Activated CD4-positive, CD25-positive, alpha-beta regulatory T cell treated with anti-CD3 and anti-CD28 coated beads, Interleukin-2, amount 50 U/mL, for 24 hours (primary cell): ENCODE data around the gene POMGNT1.

ENCODE experiments used
- ATAC-seq, 2 donors: fragments of 150-1000 bp; cut with Tn5 transposase; one replicate each; pipeline ENCODE4 v1.10.0; 2021; ENCODE audit warnings: mild to moderate bottlenecking in 1 of 2, moderate library complexity in 1 of 2

The POMGNT1 gene

DNA sequence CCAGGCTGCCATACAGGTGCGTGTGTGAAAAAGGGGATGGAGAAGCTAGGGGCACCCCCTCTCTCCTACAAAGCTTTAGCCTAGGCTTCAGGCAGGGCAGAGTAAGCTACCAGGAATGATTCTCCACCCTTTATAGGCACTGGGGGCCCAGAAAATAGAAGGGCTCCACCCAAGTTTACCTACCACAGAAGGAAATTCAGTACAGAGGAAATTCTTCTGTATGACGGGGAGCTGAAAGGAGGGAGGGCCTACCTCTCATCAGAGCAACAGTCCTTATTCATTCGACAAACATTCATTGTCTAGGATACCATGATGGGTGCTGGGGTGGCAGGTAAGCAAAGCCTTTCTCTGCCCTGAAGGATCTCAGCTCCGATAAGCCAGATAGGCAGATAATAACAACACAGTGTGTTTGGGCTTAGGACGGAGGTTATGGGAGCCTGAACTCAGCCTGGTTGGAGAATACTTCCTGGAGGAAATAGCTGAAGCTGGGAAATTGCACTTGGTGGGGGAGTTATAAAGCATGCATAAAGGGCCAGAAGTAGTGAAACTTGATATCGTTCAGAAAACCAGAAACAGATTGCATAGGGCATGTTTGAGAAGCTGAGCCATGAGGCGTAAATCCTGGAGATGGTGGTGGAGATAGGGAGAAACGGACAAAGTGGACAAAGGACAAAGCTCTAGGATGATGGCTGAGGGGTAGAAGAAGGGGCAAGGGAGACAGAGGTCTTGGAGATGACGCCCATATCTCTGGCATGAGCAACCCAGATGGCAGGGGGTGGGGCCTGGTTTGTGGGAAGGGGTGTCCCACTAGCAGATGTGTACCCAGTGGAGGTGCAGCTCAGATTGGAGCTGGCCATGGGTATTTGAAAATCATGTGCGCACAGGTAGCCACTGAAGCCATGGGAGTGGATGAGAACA is 16.6 kb downstream of the POMGNT1 start:
- no peak for ATAC-seq

DNA sequence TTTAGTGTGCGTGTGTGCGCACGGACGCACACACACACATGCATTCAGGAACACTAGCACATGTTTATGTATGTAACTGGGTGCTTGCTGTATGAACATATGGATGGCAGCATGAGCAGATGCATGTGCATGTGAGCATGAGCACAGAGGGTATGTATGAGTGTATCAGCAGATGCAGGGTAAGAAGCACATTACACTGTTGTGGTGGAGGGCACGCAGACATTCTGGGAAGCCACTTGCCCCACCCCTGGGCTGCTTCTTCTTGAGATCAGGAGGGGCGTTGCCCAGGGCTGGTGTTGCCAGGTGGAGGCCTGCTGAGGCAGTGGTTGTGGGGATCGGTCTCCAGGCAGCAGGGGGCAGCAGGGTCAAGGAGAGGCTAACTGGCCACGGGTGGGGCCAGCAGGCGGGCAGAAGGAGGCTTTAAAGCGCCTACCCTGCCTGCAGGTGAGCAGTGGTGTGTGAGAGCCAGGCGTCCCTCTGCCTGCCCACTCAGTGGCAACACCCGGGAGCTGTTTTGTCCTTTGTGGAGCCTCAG is 18.1 kb downstream of the POMGNT1 start:
- ATAC-seq = no peak

DNA sequence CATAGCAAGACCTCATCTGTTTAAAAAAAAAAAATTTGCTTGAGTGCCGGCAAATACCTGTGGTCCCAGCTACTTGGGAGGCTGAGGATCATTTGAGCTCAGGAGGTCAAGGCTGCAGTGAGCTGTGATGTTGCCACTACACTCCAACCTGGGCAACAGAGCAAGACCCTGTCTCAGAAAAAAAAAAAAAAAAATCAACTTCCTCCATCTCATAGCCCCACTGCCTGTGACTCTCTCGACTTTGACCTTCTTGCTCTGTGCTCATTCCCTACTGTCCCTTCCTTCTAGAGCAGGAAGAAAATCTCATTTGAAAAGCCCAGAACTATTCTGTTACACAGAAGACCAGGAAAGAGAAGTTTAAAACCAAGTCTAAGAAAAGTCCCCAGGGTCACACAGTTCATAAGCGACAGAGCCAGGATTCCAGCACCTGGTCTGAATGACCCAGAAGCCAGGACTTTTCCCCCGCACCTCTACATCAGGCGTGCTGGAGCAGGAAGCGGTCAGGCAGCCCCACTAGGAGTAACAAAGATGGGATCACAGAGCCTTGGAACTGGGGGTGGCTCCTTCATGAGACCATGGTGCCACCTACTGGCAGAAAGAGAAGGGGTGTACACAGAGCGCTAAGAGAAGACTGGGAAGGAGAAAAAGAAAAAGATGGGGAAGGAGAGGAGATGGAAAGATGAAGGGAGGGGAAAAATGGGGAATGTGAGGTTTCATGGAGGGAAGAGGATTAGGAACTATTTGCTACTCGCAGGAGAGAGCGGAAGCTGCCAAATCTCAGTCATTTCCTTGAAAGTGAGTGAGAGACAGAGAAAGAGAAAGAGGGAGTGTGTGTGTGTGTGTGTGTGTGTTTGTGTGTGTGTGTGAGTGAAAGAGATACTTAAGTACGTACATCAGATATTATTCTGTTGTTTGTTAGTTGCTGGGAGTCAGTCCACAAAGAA is 18.8 kb downstream of the POMGNT1 start:
- peak; percentile 79 to 85 for ATAC-seq

DNA sequence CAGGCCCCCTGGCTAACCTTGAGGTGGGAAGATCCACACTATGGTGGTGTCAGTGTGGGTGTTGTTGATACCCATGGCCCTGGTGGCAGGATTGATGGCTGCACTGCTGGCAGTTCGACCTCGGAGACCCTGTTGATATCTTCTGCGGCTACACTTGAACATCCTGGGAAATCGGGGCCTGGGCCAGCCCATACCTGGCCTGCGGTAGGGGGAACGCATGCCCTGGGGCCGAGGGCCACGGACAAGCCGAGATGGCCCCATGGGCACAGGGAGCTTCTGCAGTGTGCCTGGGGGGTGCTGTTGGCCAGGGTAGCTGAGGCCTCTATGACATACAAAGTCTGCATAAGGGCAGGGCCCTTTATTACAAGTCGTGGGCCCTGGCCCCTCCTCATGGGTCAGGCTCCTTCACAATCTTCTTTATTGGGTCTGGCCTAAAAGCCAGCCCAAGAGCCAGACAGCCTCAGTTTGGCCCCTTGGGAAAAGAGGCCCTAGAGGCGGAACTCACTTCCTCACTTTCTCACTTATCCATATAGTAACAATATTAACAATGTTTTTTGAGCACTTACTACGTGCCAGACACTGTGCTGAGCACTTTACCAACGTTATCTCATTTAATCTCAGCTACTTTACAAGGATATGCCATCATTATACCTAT is 21.9 kb downstream of the POMGNT1 start, which contains the start of gene P3R3URF:
P3R3URF (minus strand) TSS at position 278 of the 655 bp plus-strand sequence; CDS start at position 261, 17 bp downstream.
- no peak for ATAC-seq

DNA sequence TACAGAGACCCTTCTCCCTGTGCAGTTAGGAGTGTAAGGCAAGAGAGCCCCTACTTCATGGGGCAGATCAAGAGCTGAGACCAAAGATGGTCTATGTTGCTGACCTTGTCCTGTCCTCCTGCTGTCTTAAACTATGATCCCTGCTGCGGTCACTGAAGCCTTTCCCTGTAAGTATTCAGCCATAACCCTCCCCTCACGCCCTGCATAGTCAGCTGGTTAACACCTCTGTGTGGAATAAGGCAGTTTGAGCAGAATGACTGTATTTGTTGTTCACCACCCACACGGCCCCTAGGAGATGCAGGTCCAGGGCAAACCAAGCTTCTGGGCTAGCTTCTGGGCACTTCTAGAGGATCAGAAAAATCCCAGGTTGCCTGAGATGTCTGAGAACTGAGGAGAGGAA is 23.0 kb downstream of the POMGNT1 start:
- no peak for ATAC-seq

DNA sequence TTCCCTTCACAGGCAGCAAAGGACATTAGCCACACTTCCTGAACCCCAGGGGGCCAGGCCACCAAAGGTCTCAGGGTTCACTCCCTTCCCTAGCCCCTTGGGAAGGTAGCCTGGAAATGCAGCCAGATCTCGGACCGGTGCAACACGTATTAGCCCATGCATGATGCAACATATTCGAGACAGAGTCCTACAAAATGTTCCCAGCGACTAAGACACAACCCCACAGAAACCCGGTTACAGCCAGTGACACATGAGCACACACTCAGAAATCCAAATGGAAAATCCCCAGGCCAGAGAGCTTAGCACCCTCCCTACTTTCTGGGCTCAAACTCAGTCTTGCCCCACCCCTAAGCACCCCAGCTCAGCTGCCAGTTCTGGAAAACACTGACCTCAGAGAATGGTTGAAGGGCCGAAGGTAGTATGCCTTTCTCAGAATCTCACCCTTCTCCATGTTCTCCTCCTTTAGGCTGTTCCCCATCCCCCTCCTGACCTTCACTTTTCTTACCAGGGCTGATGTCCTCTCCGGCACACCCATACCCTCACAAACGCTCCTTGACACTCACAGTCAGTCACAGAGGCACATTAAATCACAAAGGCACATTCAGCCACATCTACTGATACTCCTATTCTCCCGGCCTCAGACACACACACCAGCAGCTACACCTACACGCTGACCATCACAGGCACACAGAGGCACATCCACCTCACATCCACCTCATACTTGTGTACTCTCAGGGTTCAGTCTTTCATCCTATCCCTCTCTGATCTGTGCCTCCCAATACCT is 23.6 kb downstream of the POMGNT1 start, which contains the start of gene TSPAN1:
TSPAN1 (plus strand) TSS at position 640 of the 784 bp plus-strand sequence. CDS start 6,021 bp downstream, outside the sequence.
- no peak for ATAC-seq

DNA sequence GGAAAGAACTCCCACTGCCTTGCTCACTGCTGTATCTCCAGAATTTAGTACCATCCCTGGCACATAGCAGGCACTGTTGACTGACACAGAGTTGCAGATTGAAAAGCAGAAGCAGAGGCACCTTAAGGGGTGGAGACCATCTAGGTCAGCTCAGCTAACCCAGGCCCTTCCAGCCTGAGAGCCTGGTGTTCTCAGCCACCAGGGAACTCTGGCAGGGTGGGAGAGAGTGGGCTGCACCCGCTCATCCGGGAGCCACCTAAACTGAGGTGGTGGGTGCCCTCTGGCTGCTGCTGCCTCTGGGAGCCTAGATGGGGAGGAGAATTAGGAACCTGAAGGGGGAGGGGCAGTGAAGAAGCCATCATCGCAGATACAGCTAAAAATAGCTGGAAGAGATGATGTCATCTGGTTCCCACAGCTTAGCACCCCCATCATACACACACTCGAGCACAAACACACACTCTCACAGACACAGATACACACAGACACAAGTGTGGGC is 24.8 kb downstream of the POMGNT1 start:
- no peak for ATAC-seq

DNA sequence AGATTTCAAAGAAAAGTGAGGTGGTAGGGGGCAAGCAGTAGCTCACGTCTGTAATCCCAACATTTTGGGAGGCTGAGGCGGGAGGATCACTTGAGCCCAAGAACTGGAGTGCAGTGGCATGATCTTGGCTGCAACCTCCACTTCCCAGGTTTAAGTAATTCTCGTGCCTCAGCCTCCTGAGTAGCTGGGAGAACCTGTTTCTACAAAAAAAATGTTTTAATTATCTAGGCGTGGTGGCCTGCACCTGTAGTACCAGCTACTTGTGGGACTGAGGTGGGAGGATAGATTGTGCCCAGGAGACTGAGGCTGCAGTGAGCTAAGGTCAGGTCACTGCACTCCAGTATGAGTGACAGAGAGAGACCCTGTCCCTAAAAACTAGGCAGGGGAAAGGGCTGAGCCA is 25.9 kb downstream of the POMGNT1 start:
- no peak for ATAC-seq

DNA sequence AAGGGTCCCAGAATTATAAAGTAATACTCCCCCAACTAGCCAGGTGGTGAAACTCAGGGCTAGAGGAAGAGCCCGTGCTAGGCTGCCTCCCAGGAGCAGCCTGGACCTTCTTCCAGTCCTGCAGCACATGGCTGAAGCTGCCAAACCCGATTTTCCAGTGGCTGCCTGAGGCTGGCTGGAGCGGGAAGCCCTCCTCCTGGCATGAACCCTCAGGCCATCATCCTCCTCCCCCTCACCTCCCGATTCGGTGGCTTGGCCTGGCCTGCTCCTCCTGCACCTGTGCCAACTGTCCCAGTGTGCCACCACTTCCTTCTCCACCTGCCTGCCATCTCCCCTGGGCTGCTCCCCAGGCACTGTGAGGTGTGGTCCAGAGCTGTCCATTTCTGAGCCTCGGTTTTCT is 26.4 kb downstream of the POMGNT1 start:
- no peak for ATAC-seq

DNA sequence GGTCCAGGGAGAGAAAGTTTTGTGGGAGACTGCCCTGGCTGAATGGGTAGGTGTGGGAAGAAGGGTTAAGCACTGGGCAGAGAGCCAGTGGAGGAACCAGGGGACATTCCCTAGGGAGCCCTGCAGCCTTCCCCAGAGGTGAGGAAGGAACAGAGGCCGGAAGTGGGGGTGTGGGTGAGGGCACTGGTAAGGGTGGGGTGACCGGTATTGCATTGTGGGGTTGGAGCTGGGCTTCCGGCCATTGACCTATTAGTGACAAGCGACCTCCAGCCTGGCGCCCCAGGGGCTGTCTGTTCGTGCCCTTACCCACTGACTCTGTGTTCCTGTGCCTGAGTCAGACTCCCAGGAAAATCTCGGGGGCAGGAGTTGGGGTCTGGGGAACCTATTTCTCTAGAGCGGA is 26.9 kb downstream of the POMGNT1 start:
- no peak for ATAC-seq

DNA sequence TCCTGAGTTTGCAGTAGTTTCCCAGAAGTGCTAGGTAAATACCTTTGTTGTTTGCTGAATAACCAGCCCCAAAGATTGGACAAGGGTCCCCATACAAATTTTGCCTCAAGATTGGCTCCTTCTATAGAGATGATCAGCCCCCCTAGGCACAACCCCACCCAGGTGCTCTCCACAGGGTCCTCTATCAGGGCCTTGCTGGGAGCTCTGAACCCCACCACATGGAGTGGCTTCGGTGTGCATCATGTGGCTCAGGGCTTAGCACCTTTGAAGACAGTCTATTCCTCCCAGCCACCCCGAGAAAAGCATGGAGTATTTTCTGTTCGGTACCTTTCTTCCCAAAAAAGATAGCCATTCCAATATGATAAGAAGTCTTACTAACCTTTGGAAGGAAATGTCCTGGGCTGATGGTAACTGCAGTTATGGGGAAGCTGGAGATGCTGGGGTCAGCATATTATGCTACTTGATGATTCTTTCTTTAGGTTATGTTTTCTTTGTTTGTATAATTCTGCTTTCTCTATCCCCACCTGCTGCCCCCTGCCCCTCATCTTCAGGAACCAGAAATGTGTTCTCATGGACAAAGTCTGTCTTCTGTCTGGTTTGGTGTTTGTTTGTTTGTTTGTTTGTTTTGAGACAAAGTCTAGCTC is 28.3 kb downstream of the POMGNT1 start:
- no peak for ATAC-seq

DNA sequence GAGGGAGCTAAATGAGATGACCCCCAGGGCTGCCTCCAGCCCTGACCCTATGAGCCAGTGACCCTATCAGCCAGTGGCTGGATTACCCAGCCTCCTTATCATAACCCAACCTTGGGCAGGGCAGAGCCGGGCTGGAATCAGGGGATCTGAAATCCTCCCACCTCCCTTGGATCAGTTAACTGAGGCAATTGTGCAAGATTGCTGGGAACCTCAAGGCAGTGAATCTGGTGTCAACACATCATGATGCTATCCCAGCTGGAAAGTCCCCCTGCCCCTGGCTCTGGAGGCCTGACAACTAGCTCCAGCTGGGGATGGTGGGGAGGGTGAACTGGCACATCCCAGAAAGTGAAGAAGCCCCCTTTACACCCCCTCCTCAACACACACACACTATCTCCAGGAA is 29.8 kb downstream of the POMGNT1 start:
- ATAC-seq = no peak

DNA sequence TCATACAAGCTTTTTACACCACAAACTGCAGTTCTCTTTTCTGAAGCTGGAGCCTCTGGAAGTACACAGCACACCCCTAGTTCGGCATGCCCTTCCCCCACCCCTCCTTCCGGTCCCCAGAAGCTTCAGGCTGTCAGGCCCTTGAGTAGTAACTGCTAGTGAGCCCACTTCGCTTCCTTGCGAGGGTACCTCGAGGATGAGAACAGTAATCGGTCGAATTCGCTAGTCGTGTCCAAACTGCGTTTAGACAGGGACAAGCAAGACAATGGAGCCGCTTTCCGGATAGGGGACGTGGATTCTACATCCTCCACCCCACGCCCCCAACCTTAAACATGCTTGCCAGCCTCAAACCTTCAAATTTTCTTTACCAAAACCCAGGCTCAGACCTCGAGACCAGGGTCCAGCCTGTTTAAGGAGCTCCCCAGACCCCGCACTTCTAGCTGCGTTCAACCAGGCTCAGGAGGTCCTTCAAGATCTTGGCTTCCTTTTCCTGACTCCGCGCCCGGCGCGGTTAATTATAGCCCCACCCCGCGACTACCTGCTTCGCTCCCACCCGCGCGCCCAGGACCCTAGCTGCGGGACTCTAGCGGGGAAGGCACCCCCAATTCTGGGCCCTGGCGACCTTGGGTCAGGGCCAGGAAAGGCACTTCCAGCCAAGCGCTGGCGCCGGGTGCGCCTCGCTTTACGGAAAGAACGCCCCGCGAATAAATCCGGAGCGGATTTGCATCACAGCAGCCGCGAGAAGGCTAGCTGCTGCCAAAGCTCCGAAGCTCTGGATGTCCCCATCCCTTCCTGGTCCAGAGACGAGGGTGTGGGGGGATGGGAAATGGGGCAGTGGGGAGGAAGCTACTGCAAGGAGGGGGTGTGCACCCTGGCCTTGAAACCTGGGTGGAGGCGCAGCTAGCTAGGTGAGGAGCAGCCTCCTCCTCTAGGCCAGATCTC is 31.4 kb downstream of the POMGNT1 start:
- peak; percentile 63 to 64 for ATAC-seq

DNA sequence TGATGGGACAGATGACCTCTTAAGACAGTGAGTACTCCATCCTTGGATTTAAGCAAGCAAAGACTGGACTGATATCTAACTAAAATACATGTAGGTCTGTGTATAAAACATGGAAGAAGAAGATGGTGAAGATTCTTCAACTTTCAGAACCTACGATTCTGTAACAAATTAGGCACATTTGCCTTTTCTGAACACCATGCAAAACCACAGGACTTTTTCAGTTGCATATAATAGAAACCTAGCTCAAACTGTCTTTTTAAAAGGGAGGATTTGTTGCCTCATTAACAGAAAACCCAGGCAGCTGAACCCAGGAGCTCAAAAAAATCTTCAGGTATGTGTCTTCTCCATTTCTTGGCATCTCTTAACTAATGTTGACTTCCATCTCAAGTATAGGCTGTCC is 38.0 kb downstream of the POMGNT1 start:
- ATAC-seq = no peak

DNA sequence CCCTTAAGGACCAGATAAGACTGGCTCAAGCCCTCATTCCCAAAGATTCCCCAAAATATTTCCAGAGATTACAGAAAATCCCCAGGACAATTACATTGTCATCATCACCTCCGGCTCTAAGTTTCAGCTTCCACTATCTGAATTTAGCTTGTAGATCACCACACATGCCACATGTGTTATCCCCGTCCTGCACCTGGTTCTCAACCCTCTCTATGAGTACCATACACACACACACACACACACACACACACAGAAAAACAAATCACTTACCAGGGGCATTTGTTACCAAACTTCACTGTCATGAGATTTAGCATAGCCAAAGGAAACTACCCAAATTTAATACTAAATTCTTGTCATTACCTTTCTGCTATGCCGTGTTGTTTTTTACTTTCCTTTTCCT is 38.7 kb downstream of the POMGNT1 start:
- ATAC-seq = no peak

DNA sequence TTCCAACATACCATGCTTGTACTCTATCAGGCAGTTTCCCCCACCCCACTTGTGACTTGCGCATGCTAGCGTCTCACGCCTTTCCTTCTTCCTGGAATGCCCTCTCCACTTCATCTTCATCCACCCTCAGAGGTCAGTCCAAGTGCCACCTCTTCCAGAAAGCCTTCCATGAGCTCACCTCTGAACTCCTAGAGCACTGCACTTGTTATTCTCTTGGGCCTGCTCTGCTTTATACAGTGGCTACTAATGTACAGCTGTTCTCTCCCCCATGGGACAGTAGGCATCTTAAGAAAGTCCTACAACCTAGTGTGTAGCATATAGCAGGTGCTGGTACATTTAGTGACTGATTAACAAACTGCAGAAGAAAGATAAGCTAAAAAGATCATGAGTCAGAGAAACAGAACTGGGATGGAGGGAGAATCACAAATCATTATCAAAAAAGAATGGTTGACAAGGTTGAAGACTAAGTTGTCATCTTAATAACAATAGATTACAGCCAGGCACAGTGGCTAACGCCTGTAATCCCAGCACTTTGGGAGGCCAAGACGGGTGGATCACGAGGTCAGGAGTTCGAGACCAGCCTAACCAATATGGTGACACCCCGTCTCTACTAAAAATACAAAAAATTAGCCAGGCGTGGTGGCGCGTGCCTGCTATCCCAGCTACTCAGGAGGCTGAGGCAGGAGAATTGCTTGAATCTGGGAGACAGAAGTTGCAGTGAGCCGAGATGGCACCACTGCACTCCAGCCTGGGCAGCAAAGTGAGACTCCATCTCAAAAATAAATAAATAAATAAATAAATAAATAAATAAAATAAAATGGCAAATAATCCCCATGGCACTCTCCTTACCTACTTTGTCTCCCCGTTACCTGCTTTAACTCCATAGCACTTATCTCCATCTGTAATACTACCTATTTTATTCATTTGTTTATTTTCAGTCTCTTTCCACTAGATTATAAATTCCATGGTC is 39.6 kb downstream of the POMGNT1 start:
- ATAC-seq = no peak

DNA sequence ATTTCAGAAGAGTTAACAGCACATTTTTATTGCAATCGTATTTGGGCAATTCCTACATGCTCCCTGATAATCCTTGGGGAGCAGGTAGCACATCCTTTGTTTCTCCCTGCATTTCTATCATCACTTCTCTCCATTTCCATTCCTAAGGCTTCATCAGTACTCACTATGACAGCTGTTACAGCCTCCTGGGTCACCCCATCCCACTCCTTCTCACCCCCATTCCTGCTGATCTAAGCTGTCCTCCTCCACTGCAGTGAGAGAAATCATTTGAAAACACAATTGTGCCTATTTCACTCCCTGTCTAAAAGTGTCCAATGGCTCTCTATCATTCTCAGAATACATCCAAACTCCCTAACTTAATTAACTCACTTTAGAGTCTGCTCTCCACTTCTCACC is 40.3 kb downstream of the POMGNT1 start:
- ATAC-seq = no peak

DNA sequence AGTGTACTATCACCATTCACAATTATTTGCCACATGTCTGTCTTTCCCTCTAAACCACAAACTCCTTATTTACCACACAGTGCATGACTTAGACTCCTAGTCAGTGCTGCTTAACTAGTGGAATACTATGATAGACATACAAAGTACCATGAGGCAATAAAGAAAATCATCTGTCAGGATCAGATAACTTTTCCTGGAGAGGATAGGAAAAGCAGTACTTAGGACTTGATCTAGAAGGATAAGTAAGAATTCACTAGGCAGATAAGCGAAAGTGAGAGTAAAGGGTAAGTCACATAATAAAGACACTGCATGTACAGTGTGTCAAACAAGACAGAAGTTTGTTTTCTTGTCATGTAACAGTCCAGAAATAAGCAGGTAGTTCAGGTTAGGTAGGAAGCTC is 44.5 kb downstream of the POMGNT1 start:
- no peak for ATAC-seq
